Activated B cell treated with CpG ODN at 0.5 μM for 24 hours (primary cell): ENCODE data around the gene GRIA4. TPM values are rescaled to one million over a fixed set of nuclear protein-coding genes. Genes with fewer than 3 reads are reported as not detected.

ENCODE experiments used
- ATAC-seq: fragments of 200-7000 bp; cut with Tn5 transposase; one replicate; pipeline ENCODE4 v1.10.0; 2021; ENCODE audit warnings: low read depth, mild to moderate bottlenecking, moderate library complexity
- CTCF ChIA-PET: fragments of 350-600 bp; sonication (Branson Sonifier 250); formaldehyde crosslinking; loops from one replicate; lab custom pipeline; 2021; ENCODE audit warnings: antibody characterized with exemption; lab: Charles Lee
- POLR2A ChIA-PET: fragments of 350-600 bp; sonication (Branson Sonifier 250); formaldehyde crosslinking; loops from one replicate; lab custom pipeline; 2021; ENCODE audit warnings: antibody characterized with exemption; lab: Charles Lee
- DNase-seq: peaks from one replicate; pipeline ENCODE4 v3.0.0; 2022
- H3K27ac Mint-ChIP-seq: one replicate; pipeline ENCODE4 v1.8.0; 2020; ENCODE audit warnings: mixed read lengths
- H3K27me3 Mint-ChIP-seq: one replicate; pipeline ENCODE4 v1.8.0; 2021; ENCODE audit warnings: mixed read lengths
- H3K36me3 Mint-ChIP-seq: one replicate; pipeline ENCODE4 v1.8.0; 2021; ENCODE audit warnings: low read depth, mixed read lengths
- H3K4me1 Mint-ChIP-seq: one replicate; pipeline ENCODE4 v1.8.0; 2021; ENCODE audit warnings: mixed read lengths
- H3K4me3 Mint-ChIP-seq: one replicate; pipeline ENCODE4 v1.8.0; 2020; ENCODE audit warnings: mild to moderate bottlenecking, mixed read lengths
- H3K9me3 Mint-ChIP-seq: one replicate; pipeline ENCODE4 v1.8.0; 2020; ENCODE audit warnings: mixed read lengths
- CTCF ChIP-seq: fragments of 200-600 bp; IDR thresholded peaks from one replicate; pipeline ENCODE4 v1.8.0; 2022; ENCODE audit warnings: antibody characterized with exemption, mild to moderate bottlenecking
- intact Hi-C: fragments of 100-400 bp; cut with micrococcal nuclease; formaldehyde crosslinking; loops from one replicate; pipeline ENCODE4 v1.15.1; 2024
- total RNA-seq: library from RNA; stranded (reverse); gene quantifications from 2 replicates; pipeline ENCODE4 v1.2.3, GENCODE V29; 2022

GRIA4 gene
- total RNA-seq, 1 donor from 2014 or later: not detected

DNA sequence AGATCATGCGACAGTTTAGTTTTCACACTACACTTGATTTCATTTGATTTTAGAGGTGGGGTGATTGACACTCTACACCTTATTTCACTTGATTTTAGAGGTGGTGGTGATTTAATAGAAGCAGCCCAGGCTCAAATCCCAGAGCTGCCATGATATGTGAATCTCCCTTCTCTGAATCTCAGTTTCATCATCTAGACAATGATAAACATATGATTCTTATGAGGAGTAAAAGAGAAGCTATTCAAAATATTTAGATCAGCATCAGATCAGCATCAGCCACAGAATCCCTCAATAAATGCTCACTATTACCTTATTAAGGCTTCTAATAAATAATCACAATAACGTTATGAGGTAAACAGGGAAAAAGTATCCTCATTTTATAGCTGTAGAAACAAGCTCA, 313.4 kb downstream of the GRIA4 start:
- H3K4me3 Mint-ChIP-seq: no peak overlapping the region
- DNase-seq (no peak), ATAC-seq (no peak)
- ChIA-PET CTCF (no interaction called here), POLR2A (no interaction called here)
- H3K36me3 Mint-ChIP-seq: no peaks in the 10 kb centered on the region
- no peak overlapping the region for H3K27ac Mint-ChIP-seq
- no peak for TF ChIP-seq CTCF
- H3K4me1 Mint-ChIP-seq: no peaks in the 10 kb centered on the region
- no peaks in the 10 kb centered on the region for H3K27me3 Mint-ChIP-seq
- no peaks in the 10 kb centered on the region for H3K9me3 Mint-ChIP-seq
- intact Hi-C loops: no loop called here

GRCh38 chr11:105923807-105924206, 313.9 kb downstream of the GRIA4 start:
- H3K27ac Mint-ChIP-seq: no peak overlapping the region

DNA sequence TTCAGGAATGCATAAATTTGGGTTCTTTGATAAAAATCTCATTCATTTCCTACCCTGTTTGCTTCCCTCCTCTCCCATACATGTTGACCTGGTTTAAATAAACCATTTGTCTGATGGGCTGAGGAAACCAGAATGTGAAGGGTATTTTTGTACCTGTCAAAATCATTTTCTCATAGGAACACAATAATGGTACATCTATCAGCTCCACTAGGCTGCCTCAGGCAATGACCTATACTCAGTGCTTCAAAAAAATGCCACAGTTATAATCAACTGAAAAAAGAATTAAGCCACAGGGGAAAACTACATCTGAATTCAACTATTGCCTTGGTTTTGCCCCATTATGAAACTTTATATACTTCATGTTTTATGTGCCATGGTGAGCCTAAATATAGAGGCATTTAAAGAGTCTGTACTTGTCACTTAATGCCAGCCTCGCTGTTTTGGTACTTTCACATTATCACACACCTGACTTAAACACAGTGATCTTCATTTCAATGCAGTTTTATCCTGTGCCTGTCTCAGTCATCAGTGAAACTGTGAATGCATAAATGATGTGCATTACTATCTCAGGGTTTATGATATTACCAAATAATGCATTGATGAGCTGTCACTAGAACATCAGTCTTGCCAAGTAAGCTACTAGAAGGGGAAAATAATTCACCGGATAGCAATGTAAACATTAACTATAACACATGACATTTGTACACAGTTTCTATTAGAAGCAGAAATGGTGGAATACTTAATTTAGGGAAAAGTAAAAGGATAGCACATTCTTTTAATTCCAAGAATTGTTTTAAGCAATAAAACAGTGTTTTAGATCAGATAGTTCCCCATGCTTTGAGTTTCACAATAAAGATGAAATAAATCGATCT, 319.4 kb downstream of the GRIA4 start:
- ATAC-seq (no peak), DNase-seq (no peak)
- no peak for TF ChIP-seq CTCF
- no peak overlapping the region for H3K27ac Mint-ChIP-seq
- H3K27me3 Mint-ChIP-seq: peaks cover 3% of the 10 kb centered on the region
- ChIA-PET CTCF (no interaction called here), POLR2A (no interaction called here)
- no peaks in the 10 kb centered on the region for H3K4me1 Mint-ChIP-seq
- H3K4me3 Mint-ChIP-seq: no peak overlapping the region
- no peaks in the 10 kb centered on the region for H3K36me3 Mint-ChIP-seq
- no peaks in the 10 kb centered on the region for H3K9me3 Mint-ChIP-seq
- intact Hi-C loops: no loop called here

More at GRCh38 chr11:105923807-105924206, 313.9 kb downstream of the GRIA4 start:
- ATAC-seq (no peak), DNase-seq (no peak)
- ChIA-PET CTCF (no interaction called here), POLR2A (no interaction called here)
- intact Hi-C loops: no loop called here
- Mint-ChIP-seq H3K9me3 (no peaks in the 10 kb centered on the region), H3K4me3 (no peak overlapping the region), H3K36me3 (no peaks in the 10 kb centered on the region), H3K27me3 (no peaks in the 10 kb centered on the region), H3K4me1 (no peaks in the 10 kb centered on the region)
- no peak for TF ChIP-seq CTCF

- CTCF ChIA-PET: no interaction called here
- POLR2A ChIA-PET: no interaction called here
- H3K4me3 Mint-ChIP-seq: no peak overlapping the region
- no peaks in the 10 kb centered on the region for H3K4me1 Mint-ChIP-seq
- intact Hi-C loops: no loop called here
- ATAC-seq (no peak), DNase-seq (no peak)
- TF ChIP-seq CTCF: no peak
- no peaks in the 10 kb centered on the region for H3K36me3 Mint-ChIP-seq
- no peaks in the 10 kb centered on the region for H3K9me3 Mint-ChIP-seq
- no peak overlapping the region for H3K27ac Mint-ChIP-seq
- H3K27me3 Mint-ChIP-seq: peaks cover 3% of the 10 kb centered on the region
Measured at GRCh38 chr11:105933695-105934094, 323.8 kb downstream of the GRIA4 start.

GRCh38 chr11:105935791-105936190, 325.9 kb downstream of the GRIA4 start:
- ATAC-seq: no peak
- POLR2A ChIA-PET: no interaction called here
- no peak for DNase-seq
- Mint-ChIP-seq H3K4me1 (no peaks in the 10 kb centered on the region), H3K27me3 (no peaks in the 10 kb centered on the region), H3K36me3 (no peaks in the 10 kb centered on the region), H3K9me3 (no peaks in the 10 kb centered on the region), H3K27ac (no peak overlapping the region), H3K4me3 (no peak overlapping the region)
- CTCF ChIA-PET: no interaction called here
- intact Hi-C loops: no loop called here
- TF ChIP-seq CTCF: no peak
